H9 (cell line): ENCODE measurements around the gene PTPRH. TPM values are rescaled to one million over a fixed set of nuclear protein-coding genes. Genes with fewer than 3 reads are reported as not detected.

ENCODE experiments used
- DNase-seq: peaks from one replicate; pipeline ENCODE4 v3.0.0-alpha.2; 2017
- H2AFZ ChIP-seq: one replicate; pipeline ENCODE4 v1.6.1; 2013; ENCODE audit warnings: mild to moderate bottlenecking, low read length, control low read depth, moderate library complexity
- H2AK5ac ChIP-seq: 2 replicates; pipeline ENCODE4 v1.6.1; 2013; ENCODE audit warnings: low read length, control low read depth, mixed read lengths; ENCODE audit not compliant: insufficient read length
- H2BK120ac ChIP-seq: one replicate; pipeline ENCODE4 v1.6.1; 2013; ENCODE audit warnings: low read depth, mild to moderate bottlenecking, low read length, control low read depth, inconsistent platforms; ENCODE audit not compliant: poor library complexity, severe bottlenecking
- H2BK12ac ChIP-seq: 2 replicates; pipeline ENCODE4 v1.6.1; 2013; ENCODE audit warnings: low read length, control low read depth, mixed read lengths, low read depth; ENCODE audit not compliant: insufficient read length
- H2BK15ac ChIP-seq: 2 replicates; pipeline ENCODE4 v1.6.1; 2013; ENCODE audit warnings: low read depth, low read length, control low read depth
- H2BK20ac ChIP-seq: one replicate; pipeline ENCODE4 v1.6.1; 2013; ENCODE audit warnings: low read depth, mild to moderate bottlenecking, low read length, control low read depth, inconsistent platforms; ENCODE audit not compliant: poor library complexity, severe bottlenecking
- H2BK5ac ChIP-seq: 2 replicates; pipeline ENCODE4 v1.6.1; 2013; ENCODE audit warnings: low read length, control low read depth, mixed read lengths; ENCODE audit not compliant: insufficient read length
- H3K14ac ChIP-seq: 2 replicates; pipeline ENCODE4 v1.6.1; 2013; ENCODE audit warnings: low read length, control low read depth; ENCODE audit not compliant: insufficient read depth
- H3K18ac ChIP-seq: 2 replicates; pipeline ENCODE4 v1.6.1; 2013; ENCODE audit warnings: low read depth, mild to moderate bottlenecking, mixed read lengths, low read length, control low read depth; ENCODE audit not compliant: insufficient read length
- H3K23ac ChIP-seq: 2 replicates; pipeline ENCODE4 v1.6.1; 2013; ENCODE audit warnings: low read length, control low read depth, mixed read lengths, low read depth; ENCODE audit not compliant: insufficient read length
- H3K23me2 ChIP-seq: 2 replicates; pipeline ENCODE4 v1.6.1; 2013; ENCODE audit warnings: low read depth, mild to moderate bottlenecking, mixed read lengths, low read length, control low read depth; ENCODE audit not compliant: insufficient read length, poor library complexity, severe bottlenecking
- H3K27ac ChIP-seq: 2 replicates; pipeline ENCODE4 v1.5.1; 2013; ENCODE audit warnings: low read length, control low read depth, mixed read lengths, low read depth; ENCODE audit not compliant: insufficient read length
- H3K27me3 ChIP-seq: 2 replicates; pipeline ENCODE4 v1.6.1; 2013; ENCODE audit warnings: low read length, control low read depth, inconsistent platforms; ENCODE audit not compliant: insufficient read depth
- H3K4ac ChIP-seq: 2 replicates; pipeline ENCODE4 v1.6.1; 2013; ENCODE audit warnings: low read depth, mild to moderate bottlenecking, control low read depth, inconsistent platforms, low read length, moderate library complexity
- H3K4me1 ChIP-seq: 2 replicates; pipeline ENCODE4 v1.6.1; 2013; ENCODE audit warnings: low read length, control low read depth, inconsistent platforms; ENCODE audit not compliant: insufficient read depth
- H3K4me2 ChIP-seq: 2 replicates; pipeline ENCODE4 v1.6.1; 2013; ENCODE audit warnings: low read length, control low read depth, mixed read lengths; ENCODE audit not compliant: insufficient read length, insufficient read depth
- H3K56ac ChIP-seq: 2 replicates; pipeline ENCODE4 v1.6.1; 2013; ENCODE audit warnings: low read depth, mild to moderate bottlenecking, mixed read lengths, low read length, control low read depth; ENCODE audit not compliant: insufficient read length
- H3K79me1 ChIP-seq: 2 replicates; pipeline ENCODE4 v1.6.1; 2013; ENCODE audit warnings: low read depth, mild to moderate bottlenecking, moderate library complexity, low read length, control low read depth, inconsistent platforms; ENCODE audit not compliant: insufficient read depth, poor library complexity, severe bottlenecking
- H3K79me2 ChIP-seq: 2 replicates; pipeline ENCODE4 v1.6.1; 2013; ENCODE audit warnings: low read length, control low read depth, inconsistent platforms; ENCODE audit not compliant: insufficient read depth
- H3K9ac ChIP-seq: 2 replicates; pipeline ENCODE4 v1.6.1; 2013; ENCODE audit warnings: low read length, control low read depth, mixed read lengths; ENCODE audit not compliant: insufficient read length; ENCODE audit errors: extremely low read depth
- H3K9me3 ChIP-seq: one replicate; pipeline ENCODE4 v1.6.1; 2013; ENCODE audit warnings: low read depth, low read length, inconsistent platforms; ENCODE audit not compliant: control insufficient read depth
- H3T11ph ChIP-seq: one replicate; pipeline ENCODE4 v1.6.1; 2013; ENCODE audit warnings: mild to moderate bottlenecking, low read length, control low read depth, inconsistent platforms
- H4K20me1 ChIP-seq: one replicate; pipeline ENCODE4 v1.6.1; 2013; ENCODE audit not compliant: control insufficient read depth, insufficient read length, insufficient read depth
- H4K5ac ChIP-seq: 2 replicates; pipeline ENCODE4 v1.6.1; 2013; ENCODE audit warnings: low read depth, mild to moderate bottlenecking, mixed read lengths, low read length, control low read depth; ENCODE audit not compliant: insufficient read length
- H4K8ac ChIP-seq: replicated peaks from 2 replicates; pipeline ENCODE4 v1.6.1; 2013; ENCODE audit warnings: low read length, control low read depth, mixed read lengths, low read depth; ENCODE audit not compliant: insufficient read length
- H4K91ac ChIP-seq: 2 replicates; pipeline ENCODE4 v1.6.1; 2013; ENCODE audit warnings: low read depth, mild to moderate bottlenecking, moderate library complexity, mixed read lengths, low read length, control low read depth; ENCODE audit not compliant: insufficient read length
- H3K27ac Mint-ChIP-seq, 3 experiments: 2 replicates in 2 of 3; 3 replicates in 1 of 3; pipeline ENCODE4 v1.8.0; 2020 to 2021; ENCODE audit warnings: mixed read lengths in 3 of 3, mild to moderate bottlenecking in 1 of 3, moderate library complexity in 1 of 3
- H3K27me3 Mint-ChIP-seq: 2 replicates; pipeline ENCODE4 v1.8.0; 2021; ENCODE audit warnings: low read depth, mild to moderate bottlenecking, moderate library complexity, mixed read lengths
- H3K36me3 Mint-ChIP-seq, 3 experiments: 2 replicates in 2 of 3; 3 replicates in 1 of 3; pipeline ENCODE4 v1.8.0; 2020 to 2021; ENCODE audit warnings: low read depth in 3 of 3, mixed read lengths in 3 of 3; ENCODE audit not compliant: insufficient read depth in 1 of 3
- H3K4me1 Mint-ChIP-seq, 2 experiments: 2 replicates each; pipeline ENCODE4 v1.8.0; 2020; ENCODE audit warnings: mixed read lengths in 2 of 2
- H3K4me3 Mint-ChIP-seq, 2 experiments: 2 replicates in 1 of 2; 3 replicates in 1 of 2; pipeline ENCODE4 v1.8.0; 2020 to 2021; ENCODE audit warnings: mild to moderate bottlenecking in 2 of 2, mixed read lengths in 2 of 2, moderate library complexity in 1 of 2
- H3K9me3 Mint-ChIP-seq, 2 experiments: 2 replicates in 1 of 2; 3 replicates in 1 of 2; pipeline ENCODE4 v1.8.0; 2020; ENCODE audit warnings: mild to moderate bottlenecking in 2 of 2, mixed read lengths in 2 of 2, moderate library complexity in 1 of 2
- CTCF ChIP-seq: fragments of 200-600 bp; sonication (generic); conservative IDR thresholded peaks from 3 replicates; pipeline ENCODE4 v1.8.0; 2021; ENCODE audit warnings: antibody characterized with exemption, mild to moderate bottlenecking
- WGBS: extraction: QIAGEN DNeasy Blood & Tissue Kit; methylation state at CpG from one replicate; pipeline ENCODE4 v1.1.7; 2013; ENCODE audit warnings: missing lambda C conversion rate, low lambda C conversion rate, mixed read lengths; ENCODE audit not compliant: insufficient read length; ENCODE audit errors: extremely low coverage; 5-methylcytosine and 5-hydroxymethylcytosine counted together
- total RNA-seq: library from RNA; stranded (reverse); gene quantifications from 2 replicates; pipeline ENCODE4 v1.2.1, GENCODE V29; 2021

Gene PTPRH
- total RNA-seq, 1 experiment from 2014 or later = 0.24 TPM

DNA sequence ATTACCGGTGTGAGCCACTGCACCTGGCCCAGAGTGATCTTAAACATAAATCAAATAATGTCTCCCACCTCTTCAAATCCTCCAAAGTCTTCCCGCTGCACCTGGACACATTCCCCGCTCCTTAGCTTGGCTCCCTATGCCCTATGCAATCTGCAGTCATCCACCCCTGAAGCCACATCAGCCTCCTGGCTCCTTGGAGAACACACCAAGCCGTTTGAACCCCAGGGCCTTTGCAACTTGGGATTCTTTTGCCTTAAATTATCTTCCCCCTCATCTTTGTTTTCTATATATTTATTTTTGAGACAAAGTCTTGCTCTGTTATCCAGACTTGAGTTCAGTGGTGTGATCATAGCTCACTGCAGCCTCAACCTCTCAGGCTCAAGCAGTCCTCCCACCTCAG is 40.2 kb downstream of the PTPRH start:
- peaks cover 16 to 28% of the 10 kb centered on the region in 2 experiments for H3K4me1 Mint-ChIP-seq
- Histone ChIP-seq H3K56ac (no peak overlapping the region), H3K23ac (no peak overlapping the region), H3K79me2 (no peaks in the 10 kb centered on the region), H2BK5ac (no peak overlapping the region), H2BK20ac (no peak overlapping the region), H3K27me3 (no peaks in the 10 kb centered on the region; the same call in 1 of the 2 replicates), H2BK12ac (no peak overlapping the region), H3K9me3 (no peaks in the 10 kb centered on the region), H2AFZ (no peak overlapping the region), H2BK15ac (no peak overlapping the region), H2AK5ac (no peak overlapping the region), H3T11ph (no peak overlapping the region), H2BK120ac (no peak overlapping the region), H4K5ac (no peak overlapping the region), H3K18ac (no peak overlapping the region), H4K91ac (no peak overlapping the region), H4K8ac (no peak overlapping the region), H3K4me2 (no peak overlapping the region), H3K14ac (no peak overlapping the region), H3K4ac (no peak overlapping the region), H3K4me1 (no peaks in the 10 kb centered on the region), H3K9ac (no peak overlapping the region), H3K27ac (no peak overlapping the region), H3K23me2 (peaks cover 21% of the 10 kb centered on the region), H3K79me1 (no peaks in the 10 kb centered on the region), H4K20me1 (no peaks in the 10 kb centered on the region)
- WGBS = no CpG with 5 or more reads among the region's 4 CpGs
- no peak overlapping the region for H3K4me3 Mint-ChIP-seq
- peaks cover 2 to 4% of the 10 kb centered on the region in 2 experiments; a peak in 4 of 5 replicates for H3K9me3 Mint-ChIP-seq
- no peak overlapping the region for H3K27ac Mint-ChIP-seq
- peaks cover 52% of the 10 kb centered on the region for H3K27me3 Mint-ChIP-seq
- DNase-seq = no peak
- TF ChIP-seq CTCF = no peak
- H3K36me3 Mint-ChIP-seq = no peaks in the 10 kb centered on the region; a peak in 2 of 7 replicates
